ENCODE data around the gene ANKS6.

The ANKS6 gene

DNA sequence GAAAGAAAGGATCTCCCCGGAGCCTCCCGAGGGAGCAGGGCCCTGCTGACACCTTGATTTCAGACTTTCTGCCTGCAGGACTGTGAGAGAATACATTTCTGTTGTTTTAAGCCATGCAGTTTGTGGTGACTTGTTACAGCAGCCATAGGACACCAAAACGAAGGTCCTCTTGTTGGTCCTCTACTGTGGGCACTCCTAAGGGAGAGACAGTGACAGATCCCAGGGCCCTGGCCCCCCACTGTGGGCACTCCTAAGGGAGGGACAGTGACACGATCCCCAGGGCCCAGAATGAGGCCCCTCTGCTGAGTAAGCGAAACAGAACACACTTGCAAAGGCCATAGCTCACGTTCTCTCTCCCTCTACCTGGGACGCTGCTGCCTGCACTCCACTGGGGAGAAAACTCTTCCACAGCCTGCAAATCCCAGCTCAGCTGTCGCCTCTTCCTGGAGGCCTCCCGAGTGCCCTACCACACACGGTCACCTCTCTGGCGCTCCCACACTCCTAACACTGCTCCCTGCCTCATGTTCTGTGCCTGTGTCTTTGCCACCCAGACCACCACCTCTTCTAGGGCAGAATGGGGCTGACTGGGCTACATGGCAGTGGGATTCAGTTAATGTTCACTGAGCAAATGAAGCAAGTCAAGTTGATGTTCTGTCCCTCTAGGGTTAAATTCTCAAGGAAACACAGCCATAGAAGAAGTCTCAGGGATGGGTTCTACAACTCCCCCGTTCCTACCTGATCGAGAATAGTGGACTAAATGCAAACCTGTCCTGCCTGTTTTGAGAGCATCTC, 23.8 kb downstream of the ANKS6 start:
- no peak for DNase-seq (ENCODE audit: low read depth in 3 of 3)

DNA sequence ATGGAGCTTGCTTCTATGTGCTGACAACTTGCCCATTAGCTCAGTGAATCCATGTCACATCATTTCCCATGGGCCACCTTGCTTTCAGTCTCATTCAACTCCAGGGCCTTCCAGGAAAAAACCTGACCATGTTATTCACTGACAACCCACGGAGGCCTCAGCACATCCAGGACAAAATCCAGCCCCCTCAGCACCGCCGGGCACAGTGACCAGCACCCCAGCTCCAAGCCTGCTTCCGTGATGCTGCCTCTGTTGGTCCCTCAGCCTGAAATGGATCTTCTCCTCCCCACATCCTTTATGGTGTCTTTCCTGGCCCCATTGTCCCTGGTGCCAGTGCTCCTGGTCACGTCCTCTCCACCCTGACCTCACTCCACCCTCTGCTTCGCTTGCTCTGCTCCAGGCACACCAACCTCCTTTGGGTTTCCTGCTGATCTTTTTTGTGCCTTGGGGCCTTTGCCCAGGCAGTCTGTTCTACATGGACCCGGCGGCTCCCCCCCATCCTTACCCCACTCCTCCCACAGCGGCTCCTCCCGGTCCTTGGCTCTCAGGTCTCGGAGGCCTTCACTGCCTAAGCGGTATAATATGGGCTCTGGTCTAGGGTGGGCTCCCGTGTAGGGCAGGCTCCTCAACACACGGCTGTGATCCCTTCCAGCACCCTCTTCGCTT, 25.0 kb downstream of the ANKS6 start:
- DNase-seq (ENCODE audit: low read depth in 3 of 3) = no peak

DNA sequence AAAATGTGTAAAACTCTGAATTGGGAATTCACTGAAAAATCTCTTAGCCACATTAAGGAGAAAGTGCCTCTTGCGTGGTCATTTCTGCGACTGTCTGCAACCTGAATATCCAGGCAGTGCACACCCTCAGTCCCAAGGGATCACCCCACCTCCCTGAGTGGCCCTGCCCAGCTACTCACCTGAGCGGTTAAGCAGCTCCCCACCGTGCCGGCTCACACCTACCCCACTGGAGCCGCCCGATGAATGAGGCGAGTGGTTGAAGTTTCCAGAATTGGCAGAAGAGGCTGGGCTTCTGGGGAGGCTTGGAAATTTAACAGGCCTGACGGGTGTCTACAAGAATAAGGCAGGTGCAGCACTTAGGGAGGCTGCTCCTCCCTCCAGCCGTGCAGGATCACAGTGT, 25.6 kb downstream of the ANKS6 start:
- no peak for DNase-seq (ENCODE audit: low read depth in 3 of 3)

DNA sequence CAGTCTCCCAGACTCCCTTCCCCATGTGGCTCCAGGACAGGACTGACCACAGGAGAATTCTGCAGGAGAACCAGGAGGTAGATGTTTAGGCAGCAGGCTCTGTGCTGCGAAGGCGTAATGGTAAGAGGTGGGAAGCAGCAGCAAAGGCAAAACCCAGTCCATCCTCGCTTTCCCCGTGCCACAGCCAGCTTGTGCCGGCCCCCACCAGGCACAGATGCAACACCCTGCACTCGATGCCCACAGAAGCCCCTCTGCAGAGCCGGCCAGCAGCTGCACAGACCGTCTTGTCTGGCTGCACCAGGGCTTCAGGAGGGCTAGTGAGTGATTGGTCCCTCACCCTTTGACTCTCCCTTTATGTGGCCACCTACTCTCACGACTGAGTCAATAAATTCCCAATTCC, 28.0 kb downstream of the ANKS6 start:
- no peak for DNase-seq (ENCODE audit: low read depth in 3 of 3)

DNA sequence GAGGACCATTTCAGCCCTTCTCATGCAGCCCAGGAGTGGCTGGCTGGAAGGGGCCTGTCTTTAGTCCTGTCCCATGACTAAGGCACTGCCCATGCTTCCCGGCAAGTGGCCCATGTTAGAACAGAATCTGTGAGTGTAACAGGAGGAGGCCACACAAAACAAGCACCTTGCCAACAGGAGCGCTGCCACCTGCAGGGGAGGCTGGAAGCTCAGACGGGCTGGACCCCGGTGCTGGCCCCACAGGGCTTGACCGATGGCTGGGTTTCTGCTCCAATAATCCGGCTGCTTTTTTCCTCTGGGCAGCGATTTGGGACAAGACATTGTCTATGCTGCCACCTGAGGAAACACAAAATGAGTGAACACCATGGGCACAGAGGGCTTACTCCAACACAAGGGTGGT, 28.4 kb downstream of the ANKS6 start:
- DNase-seq (ENCODE audit: low read depth in 3 of 3) = no peak

DNA sequence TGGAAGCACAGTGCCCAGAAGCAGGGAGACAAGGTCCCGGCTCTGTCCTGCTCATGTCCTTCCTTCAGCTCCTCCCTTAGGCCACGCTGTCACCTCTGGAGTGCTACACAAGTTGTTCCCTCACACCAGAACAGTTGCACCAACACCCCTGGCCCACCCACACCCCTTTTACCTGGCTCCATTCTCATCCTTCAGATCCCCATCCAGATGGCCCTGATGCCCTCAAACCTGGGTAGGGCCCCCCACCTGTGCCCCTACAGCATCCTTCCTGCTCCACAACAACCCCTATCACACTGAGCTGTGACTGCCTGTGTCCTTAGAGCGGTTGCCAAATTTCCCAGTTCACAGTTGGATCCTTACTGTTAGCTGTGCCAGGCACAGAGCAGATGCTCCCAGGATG, 29.2 kb downstream of the ANKS6 start:
- no peak for DNase-seq (ENCODE audit: low read depth in 3 of 3)

DNA sequence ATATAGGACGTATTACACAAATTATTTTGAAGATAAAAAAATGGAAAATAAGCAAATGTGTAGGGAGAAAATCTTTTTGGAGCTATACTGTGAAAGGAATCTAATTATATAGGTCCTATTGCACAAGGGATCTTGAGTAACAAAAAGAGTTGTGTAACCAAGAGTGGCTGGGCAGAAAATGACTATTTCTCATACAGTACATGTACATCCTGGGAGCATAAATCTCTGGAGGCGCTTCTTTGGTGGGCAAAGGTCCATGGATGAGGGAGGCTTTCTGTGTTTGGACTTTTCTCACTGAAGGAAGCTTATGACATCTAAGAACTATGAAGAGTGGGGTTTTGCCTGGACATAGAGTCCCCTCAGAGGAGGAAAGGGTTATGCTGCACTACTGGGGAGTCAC, 29.8 kb downstream of the ANKS6 start:
- no peak for DNase-seq (ENCODE audit: low read depth in 3 of 3)

DNA sequence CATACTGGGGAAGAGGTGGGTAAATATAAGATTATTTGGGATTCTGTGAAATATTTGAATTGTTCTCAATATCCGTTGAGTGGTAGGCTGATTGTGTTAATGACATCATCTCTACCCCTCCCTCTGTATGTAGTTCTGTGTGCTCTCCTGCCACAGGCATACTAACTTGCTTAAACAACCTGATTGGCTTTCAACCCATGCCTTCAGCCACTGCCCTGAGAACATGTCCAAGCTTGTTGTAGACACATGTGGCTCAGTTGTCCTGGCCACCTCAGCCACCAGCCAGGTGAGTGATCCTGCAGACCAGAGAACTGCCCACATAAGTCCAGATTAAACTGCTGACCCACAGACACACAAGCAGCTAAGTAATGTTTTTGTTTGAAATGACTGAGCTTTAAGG, 31.1 kb downstream of the ANKS6 start:
- no peak for DNase-seq (ENCODE audit: low read depth in 3 of 3)

DNA sequence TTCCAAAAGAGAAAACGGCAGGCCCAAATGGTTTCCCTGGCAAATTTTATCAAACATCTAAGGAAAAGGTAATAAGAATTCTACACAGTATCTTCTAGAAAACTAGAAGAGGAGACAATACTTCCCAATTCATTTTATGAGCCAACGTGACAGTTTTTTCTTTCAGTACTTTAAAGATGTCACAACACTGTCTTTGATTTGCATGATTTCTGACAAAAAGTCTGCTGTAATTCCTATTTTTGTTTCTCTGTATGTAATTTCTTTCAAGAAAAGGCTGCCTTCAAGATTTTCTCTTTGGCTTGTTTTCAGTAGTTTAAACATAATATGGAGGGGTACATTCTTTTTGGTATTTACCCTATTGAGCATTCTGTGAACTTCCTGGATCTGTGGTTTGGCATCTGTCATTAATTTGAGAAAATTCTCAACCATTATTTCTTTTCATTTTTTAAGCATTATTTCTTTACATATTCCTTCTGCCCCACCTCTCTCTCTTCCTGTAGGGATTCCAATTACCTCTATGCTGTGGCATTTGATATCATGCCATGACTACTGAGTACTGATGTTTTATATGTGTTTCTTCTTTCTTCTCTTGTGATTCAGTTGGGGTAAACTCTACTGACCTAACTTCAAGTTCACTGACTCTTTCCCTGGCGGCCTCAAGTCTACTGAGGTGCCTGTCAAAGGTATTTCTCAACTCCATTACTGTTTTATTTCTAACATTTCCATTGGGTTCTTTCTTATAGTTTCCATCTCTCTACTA, 32.2 kb downstream of the ANKS6 start:
- DNase-seq (ENCODE audit: low read depth in 3 of 3) = no peak

DNA sequence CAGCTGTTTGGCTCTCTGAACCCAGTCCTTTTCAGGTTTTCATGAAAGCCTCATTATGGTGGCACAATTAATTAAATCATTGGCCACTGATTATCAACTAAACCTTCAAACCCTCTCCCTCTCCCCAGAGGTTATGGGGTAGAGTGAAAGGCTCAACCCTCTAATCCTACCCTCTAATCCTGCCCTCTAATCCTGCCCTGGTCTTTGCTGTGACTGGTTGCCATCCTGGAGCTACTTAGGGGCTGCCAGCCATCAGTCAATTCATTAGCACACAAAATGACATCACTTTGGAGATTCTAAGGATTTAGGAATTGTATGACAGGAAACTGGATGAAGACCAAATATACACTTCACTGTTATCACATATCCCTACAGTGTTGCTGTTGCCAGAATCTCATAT, 36.1 kb downstream of the ANKS6 start:
- no peak for DNase-seq (ENCODE audit: low read depth in 3 of 3)

DNA sequence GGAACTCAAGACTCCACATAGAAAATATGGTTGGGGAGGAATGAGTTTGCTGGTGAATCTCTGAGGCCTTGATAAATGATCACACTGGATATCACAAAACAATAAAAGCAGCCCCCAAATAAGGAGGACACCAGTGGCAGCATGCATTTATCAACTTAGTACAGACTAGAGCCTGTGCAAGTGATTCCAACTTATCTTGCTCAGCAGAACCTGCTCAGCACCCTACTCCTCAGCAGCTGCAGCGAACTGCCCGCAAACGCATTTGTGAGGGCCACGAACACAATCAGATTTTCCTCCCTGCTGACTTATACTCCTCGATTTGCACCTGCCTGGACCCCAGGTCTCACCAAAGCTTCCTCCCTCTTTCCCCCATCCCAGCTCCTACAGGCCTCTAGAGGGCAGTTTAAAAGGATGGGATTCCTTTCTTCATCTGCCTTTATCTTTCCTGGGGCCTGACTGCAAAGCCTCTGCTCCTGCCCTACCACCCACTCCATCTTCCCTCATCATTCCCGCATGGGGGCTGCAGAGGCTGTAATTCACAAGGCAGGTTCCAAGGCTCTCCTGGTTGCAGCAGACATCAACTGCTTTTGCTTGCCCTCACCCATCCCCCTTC, 41.2 kb downstream of the ANKS6 start:
- DNase-seq (ENCODE audit: low read depth in 3 of 3) = no peak

DNA sequence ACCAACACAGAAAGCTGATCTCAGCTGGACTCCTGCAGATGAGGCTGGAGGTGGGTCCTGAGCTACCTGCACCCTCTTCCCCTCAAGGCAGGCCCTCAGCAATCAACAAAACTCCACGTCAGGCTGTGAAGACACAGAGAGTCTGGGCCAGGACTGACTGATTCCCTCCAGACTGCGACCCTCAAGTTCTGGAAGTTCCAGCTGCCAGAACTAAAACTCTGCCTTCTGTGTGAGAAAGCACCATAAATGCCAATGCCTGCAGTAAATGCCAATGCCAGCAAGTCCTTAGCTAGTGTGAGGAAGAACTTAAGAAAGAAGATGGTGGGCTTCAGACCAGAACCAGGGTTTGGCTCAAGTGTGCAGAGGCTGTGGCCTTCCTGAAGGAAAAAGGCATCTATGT, 45.1 kb downstream of the ANKS6 start:
- DNase-seq (ENCODE audit: low read depth in 3 of 3) = no peak

DNA sequence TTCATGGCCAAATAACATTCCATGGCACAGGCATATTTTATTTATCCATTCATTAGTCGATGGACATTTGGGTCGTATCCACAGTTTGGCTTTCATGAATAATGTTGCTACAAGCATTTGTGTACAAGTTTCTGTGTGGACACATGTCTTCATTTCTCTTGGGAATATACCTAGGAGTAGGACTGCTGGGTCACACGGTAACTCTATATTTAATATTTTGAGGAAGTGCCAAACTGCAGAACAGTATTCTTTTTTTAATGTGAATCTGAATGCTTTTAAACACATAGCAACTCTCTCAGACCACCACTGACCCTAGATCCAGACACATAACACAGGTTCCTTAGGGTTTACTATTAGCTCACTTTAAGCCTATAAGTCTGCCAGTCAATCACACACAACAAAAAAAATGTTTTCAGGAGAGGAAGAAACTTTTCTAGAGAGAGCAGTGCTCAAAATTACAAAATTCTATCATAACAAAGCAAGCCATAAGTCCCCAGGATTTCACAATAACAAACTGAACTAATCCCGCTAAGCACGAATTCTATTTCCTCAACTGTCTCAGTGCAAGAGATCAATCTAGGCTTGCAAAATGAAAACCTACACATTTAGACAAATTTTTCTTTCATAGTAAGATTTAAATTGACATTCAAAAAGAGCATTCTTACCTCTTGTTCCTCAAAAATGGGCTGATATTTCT, 45.8 kb downstream of the ANKS6 start:
- no peak for DNase-seq (ENCODE audit: low read depth in 3 of 3)

DNA sequence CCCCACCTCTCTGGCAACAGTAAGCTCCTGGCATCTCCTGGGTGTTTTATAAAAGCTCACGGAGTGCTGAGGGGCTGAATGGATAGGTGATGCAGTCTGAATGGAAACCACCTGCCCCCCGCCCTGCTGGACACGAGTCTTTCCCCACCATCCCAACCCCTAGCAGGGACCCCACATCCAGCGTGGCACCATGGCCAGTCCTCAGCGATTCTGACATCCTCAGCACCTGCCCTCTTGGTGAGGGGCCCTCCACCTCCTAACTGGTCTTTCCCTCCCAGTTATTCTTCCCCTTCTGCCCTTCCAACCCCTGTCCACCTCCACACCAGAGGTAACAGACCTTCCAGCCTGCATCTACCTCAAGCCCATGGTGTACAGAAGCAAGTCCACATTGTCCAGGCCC, 48.9 kb downstream of the ANKS6 start:
- DNase-seq (ENCODE audit: low read depth in 3 of 3) = no peak

DNA sequence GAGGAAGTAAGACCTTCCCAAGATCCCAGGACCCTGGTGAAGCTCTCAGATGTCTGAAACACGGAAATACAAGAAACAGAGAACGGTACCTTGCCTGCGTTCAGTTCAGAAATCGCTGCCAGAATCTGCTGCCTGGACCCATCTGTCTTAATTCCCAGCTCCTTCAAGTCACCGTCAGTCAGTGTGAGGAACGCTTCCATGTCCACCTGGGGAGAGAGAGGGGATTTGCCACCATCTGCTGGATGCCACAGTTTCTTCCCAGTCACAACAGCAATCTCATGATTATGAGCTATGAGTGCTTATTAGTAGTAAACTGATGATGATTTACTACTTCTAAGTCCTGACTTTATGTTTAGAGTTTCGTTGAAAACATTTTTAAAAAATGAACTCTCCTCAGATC, 50.9 kb downstream of the ANKS6 start:
- no peak for DNase-seq (ENCODE audit: low read depth in 3 of 3)

DNA sequence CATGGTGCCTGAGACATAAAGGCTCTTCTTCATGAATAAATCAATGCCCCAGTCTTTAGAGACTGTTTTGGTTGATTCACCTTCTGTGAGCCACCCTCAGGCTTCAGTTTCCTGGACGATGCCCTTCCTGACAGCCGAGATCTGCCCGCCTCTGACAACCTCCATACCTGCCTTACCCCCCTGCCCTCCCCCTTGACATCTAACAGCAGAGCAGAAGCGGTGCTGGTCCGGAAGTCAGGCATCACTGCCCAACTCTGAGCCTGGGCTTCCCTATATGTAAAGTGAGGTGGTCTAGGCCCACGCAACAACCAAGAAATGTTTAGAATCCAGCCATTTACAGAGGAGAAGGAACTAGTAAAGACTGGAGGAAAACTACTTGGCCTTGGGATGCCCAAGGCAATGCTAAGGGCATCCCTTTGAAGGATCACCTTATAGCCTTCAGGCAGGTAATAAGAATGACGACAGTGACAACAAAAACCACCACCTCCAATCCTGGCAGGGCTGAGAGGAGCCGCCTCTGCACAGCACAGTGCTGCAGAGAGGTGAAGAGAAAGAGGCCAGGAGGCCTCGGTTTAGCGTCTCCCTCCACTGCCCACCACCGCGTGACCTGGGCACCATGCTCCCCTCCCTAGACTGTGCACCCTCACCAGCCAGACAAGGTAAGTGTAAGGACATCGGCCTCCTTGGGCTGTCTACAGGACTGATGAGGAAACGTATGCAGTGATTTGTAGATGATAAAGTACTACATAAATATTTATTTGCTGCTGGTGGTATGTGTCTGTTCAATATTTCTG, 52.3 kb downstream of the ANKS6 start:
- DNase-seq (ENCODE audit: low read depth in 3 of 3) = no peak

DNA sequence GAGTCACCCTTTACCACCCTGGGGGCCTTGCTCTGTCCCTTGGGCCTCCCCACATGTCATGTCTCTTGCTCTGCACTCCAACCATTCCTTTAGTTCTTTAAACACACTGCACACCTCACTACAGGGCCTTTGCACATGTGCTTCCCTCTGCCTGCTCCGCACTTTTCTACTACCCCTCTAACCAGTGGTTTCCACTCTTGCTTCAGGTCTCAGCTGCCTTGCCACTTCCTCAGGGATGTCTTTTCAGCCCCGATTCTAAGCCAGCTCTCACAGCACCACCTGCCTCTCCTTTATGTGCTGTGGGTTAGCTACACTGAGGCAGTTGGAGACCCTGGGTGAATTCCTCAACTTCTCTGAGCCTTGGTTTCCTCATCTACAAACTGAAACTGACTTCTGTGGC, 53.0 kb downstream of the ANKS6 start:
- no peak for DNase-seq (ENCODE audit: low read depth in 3 of 3)

DNA sequence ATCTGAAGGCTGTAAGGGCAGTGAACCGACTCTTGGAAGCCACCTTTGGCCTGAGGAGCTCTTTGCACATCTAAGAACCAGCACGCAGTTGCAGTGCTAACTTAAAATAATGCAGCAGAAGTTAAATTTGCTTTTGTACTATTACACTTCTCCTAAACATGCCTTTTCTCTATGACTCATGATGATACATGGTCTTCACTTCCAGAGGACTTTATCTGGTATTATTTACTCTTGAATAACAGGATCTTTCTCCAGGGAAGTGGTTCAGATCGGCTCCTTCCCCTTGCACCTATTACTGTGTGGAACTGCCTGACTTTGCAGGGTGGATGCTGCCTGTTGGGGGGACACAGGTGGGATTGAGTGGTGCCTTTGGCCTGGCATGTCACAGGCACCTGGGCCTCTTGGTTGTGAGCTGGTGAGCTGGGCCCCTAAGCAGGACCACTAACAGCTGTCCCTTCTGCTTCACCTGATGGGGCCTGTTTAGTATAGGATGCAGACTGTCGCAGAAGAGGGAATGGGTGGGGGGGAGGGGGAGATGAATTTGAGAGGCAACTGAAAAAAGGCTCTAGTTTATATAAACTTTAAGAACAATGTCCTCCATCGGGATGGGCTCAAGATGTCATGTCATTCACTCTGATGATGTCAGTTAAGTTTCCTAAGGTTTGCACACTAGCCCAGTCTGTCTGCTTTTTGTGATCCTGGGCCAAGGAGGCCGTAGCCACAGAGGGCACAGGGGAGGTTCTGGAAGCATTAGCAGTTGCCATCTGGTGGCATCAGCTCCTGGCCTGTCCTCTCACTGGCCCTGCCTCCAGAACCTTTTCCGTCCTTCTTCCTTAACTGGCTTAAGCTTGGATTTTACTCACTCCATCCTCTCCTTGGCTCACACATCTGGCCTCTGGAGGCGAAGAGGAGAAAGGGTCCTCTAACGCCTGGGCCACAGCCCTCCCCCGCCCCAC, 53.8 kb downstream of the ANKS6 start:
- no peak for DNase-seq (ENCODE audit: low read depth in 3 of 3)

DNA sequence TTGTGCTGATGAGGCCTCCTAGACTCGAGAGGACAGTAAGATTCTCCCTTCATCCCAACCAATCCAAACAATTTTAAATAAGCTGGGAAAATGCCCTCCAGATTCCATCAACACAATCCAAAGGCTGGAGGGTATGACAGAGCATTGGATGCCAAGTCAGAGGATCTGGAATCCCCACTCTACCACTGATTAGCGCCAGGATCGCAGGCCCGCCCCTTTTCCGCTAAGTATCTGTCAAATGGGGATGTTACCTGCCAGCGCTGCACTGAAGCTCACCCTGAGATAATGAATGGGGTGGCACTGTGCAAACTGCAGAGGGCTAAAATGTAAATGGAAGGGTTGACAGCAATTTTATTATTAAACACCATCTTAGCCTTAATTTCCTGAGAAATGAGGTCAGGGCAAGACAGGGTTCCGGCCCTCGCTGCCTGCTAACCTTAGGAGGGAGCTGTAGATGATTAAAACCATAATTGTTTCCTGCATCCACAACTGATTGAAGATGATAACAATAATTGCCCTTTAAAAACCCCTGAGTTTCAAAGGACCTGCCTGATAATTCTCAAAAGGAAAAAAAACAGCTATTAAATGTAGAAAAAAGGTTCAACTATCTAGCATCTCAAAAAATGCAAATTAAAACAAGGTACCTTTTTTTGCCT, 56.0 kb downstream of the ANKS6 start:
- no peak for DNase-seq (ENCODE audit: low read depth in 3 of 3)
